NB4 (cell line): ENCODE data around the gene MYH15.

Experiments used
- CTCF ChIP-seq: IDR thresholded peaks from one replicate; pipeline ENCODE4 v1.5.1; 2012; ENCODE audit warnings: low read depth, low read length
- MYC ChIP-seq: IDR thresholded peaks from 2 replicates; pipeline ENCODE4 v1.6.1; 2011; ENCODE audit warnings: low read depth, low read length
- POLR2A ChIP-seq: IDR thresholded peaks from 2 replicates; pipeline ENCODE4 v1.6.1; 2011; ENCODE audit warnings: mild to moderate bottlenecking; ENCODE audit not compliant: insufficient read length; ENCODE audit errors: extremely low read depth

- no peak for TF ChIP-seq CTCF
- no peak for TF ChIP-seq POLR2A
- TF ChIP-seq MYC: no peak
Measured at GRCh38 chr3:108473711-108474110, 36.7 kb downstream of the MYH15 start.
